HL-60/S4 (cell line): ENCODE measurements around the gene PAK6.

Experiments used
- in situ Hi-C: fragments of 300-500 bp; cut with MboI; formaldehyde crosslinking; loops from 2 replicates; pipeline ENCODE4 v1.14.3; 2022; ENCODE audit warnings: low sequenced_read_pairs

PAK6 gene

DNA sequence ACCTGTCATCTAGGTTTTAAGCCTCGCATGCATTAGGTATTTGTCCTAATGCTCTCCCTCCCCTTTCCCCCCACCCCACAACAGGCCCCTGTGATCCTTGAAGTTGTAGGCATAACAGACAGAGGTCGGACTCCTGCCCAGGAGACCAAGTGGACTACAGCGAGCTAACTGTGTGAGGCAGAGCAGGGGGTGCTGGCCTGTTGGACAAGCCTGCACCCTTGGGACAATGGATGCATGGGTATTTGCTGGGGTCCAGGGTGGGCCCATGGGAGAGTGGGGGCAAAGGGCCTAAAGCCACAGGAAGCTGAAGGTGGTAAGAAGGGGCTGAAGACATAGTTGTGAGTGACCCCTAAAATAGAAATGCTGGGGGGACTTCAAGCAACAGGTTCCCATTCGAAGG, 66.4 kb downstream of the PAK6 start:
- in situ Hi-C loops: no loop called here

- in situ Hi-C loops: no loop called here
Observed at GRCh38 chr15:40306371-40306770, 67.5 kb downstream of the PAK6 start.

- in situ Hi-C loops: no loop called here
Observed at GRCh38 chr15:40306908-40307307, 68.0 kb downstream of the PAK6 start.

- in situ Hi-C loops: no loop called here
Observed at GRCh38 chr15:40307421-40308211, 68.8 kb downstream of the PAK6 start, which contains the start of gene PLCB2. TSS of gene PLCB2 (minus strand) at chr15:40307935. CDS start at chr15:40307672, 263 bp downstream.

GRCh38 chr15:40309344-40309862, 70.5 kb downstream of the PAK6 start:
- in situ Hi-C loops: no loop called here

GRCh38 chr15:40310001-40310959, 71.4 kb downstream of the PAK6 start:
- in situ Hi-C loops: no loop called here

DNA sequence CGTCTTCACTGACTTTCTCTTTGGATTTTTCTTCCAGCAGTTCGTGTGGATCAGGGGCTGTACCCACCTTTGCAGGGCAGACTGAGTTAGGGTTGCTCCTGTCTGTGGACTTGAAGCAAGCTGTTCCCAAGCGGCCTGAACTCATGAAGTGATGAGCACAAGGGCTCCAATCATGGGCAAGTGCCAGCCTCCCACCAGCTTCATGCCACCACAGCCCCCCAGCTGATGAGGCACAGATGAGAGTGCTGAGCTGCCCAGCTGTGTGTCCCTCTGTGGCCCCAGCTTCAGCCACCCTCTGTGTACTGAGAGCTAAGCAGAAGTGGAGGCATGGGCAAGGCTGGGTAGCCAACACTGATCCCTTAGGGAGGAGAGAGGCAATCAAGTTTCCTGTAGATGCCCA, 72.1 kb downstream of the PAK6 start:
- in situ Hi-C loops: no loop called here

DNA sequence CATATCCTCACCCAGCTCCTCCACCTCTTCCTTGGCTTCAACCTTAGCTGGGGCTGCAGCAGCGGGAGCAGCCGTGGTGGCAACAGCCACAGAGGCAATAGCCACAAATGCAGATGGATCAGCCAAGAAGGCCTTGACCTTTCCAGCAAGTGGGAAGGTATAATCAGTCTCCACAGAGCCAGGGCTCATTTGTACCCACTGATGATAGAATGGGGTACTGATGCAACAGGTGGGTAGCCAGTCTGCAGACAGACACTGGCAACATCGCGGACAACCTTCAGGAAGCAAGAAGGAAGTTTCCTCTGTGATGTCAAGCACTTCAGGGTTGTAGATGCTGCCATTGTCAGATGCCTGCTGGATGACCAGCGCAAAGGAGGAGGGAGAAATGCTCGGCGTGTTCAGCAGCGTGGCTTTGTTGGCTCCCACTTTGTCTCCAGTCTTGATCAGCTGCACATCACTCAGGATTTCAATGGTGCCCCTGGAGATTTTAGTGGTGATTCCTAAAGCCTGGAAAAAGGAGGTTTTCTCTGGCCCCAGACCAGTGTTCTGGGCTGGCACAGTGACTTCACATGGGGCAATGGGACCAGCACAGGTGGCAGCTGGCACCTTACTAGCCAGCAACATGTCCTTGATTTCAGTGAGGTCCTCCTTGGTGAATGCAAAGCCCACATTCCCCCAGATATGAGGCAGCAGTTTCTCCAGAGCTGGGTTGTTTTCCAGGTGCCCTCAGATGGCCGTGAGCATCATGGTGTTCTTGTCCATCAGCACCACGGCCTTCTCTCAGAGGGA, 73.7 kb downstream of the PAK6 start:
- in situ Hi-C loops: no loop called here

DNA sequence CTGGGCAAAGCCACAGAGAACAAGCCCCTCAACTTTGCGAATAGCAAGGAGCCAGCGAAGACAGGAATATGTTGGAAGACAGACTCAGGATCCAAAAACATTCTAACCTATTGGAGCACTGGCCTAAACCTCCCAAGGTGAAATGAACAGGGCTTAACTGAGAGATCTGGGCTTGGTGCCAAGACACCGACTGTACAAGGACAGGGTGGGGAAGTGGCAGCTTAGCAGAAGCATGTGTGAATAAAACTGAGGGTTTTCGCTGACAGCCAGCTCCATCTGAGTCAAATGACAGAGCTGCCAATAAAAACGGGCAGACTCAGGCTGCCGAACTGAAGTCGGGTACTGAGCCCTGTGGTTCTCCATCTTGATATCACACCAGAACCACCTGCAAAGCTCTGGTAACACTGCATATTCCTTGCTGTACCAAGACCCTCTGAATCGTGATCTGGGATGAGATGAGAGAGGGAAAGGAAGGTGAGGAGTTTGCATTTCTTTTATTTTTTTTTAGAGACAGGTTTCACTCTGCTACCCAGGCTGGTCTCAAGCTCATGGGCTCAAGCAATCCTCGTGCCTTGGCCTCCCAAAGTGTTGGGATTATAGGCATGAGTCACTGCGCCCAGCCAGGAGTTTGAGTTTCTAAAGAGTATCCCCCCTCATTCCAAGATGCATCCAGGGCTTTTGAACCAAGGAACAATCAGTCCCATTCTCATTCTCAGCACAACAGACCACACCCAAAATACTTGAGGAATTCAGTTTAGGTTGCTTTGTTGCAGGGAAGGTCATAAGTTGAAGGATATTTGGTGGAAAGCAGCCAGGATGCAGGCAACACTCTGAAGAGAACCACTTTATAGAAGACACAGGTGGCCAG, 74.9 kb downstream of the PAK6 start:
- in situ Hi-C loops: no loop called here

DNA sequence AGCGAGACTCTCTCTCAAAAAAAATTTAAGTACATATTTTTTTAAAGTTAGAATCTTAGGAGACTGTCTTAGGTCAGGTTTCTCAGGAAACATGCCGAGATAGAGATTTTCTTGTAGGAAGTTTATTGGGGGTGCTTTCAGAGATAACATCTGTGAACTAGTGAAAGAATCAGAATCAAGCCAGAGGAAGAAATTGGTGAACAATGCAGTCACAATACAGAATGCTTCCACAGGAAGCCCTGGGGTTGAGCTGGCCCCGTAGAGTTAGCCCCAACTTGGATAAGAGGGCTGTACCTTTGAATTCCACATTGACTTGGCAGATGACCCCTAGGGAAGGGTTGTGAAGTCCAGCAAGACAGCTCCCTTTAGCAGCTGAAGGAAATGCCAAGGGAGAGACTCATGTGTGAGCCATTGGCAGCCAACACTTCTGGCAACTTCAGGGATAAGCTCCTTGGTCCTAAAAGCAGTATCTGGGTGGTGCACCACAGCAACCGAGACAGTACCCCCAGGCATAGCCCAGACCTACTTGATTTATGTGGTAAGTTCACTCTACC, 75.9 kb downstream of the PAK6 start:
- in situ Hi-C loops: no loop called here

DNA sequence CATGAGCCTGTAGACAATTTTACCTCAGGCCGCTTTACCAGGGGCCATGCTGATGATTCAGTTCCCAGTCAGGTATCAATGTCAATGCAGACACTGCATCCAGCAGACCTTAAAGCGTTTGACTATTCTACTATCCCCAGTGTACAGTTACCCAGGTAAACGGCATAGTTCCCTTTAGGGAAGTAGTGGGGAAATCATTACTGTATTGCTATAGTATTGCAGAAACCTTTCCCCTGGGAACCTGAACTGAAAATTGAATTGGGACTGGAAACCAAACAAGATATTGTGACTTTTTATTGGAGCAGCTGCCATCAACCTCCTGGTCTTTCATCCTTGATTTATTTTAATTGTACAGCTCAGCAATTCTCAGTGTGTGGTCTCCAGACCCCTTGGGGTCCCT, 78.1 kb downstream of the PAK6 start:
- in situ Hi-C loops: no loop called here

- in situ Hi-C loops: no loop called here
Observed at GRCh38 chr15:40317580-40317979, 78.7 kb downstream of the PAK6 start.

GRCh38 chr15:40320409-40320808, 81.5 kb downstream of the PAK6 start:
- in situ Hi-C loops: no loop called here

DNA sequence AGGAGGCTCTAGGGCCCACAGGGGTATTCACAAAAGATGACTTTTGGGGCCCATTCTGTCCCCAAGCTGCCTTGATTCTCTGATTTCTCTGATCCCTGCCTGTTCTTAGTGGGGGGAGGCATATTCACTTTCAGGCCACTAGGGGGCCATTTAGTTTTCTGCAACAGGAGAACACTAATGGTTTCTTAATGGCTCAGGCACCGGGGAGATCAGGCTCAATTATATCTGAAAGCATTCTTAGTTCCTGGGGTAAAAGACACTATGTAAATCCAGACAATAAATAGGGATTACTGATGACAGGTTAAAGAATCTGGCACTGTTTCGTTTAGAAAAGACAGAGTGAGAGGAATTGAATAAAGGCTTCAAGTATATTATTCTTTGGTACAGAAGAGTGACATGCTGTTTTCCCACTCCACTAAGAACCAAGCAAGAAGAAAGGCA, 82.1 kb downstream of the PAK6 start:
- in situ Hi-C loops: no loop called here

DNA sequence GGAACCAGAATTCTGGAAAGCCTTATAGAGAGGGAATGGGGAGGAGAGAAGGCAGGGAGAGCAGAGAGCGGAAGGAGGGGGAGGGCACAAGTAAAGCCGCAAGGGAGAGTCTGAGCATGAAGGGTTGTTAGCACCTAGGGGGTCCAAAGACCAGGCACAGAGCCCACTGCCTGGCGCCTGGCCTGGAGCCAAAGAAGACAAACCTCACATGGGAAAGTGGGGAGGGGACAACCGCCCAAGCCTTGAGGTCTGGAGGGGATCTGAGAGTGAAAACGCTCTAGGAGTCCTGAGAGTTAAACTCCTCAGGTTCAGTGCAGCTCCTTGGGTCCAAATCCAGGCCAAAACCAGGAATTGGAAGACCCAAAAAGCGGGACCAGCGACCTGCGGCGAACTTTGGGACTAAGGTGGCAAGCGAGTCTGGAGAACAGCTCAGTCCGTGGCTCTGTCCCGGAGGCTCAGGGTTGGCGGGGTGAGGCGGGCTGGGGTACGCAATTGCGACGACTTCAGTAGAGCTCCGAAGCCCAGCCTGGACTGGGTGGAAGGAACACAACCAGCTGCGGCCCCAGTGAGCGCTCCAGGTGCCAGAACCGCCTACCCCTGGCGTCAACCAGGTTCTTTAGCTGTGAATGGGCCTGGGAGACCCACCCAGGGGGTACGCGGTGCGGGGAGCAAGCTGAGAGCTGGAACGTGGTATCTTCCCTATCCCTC, 83.8 kb downstream of the PAK6 start:
- in situ Hi-C loops: no loop called here

GRCh38 chr15:40323239-40323952, 84.5 kb downstream of the PAK6 start, which contains the start of gene INAFM2:
TSS of gene INAFM2 (plus strand) at chr15:40323692. CDS start at chr15:40324056, 364 bp downstream.
- in situ Hi-C loops: no loop called here

GRCh38 chr15:40323953-40324937, 85.4 kb downstream of the PAK6 start:
- in situ Hi-C loops: no loop called here
